CD14-positive monocyte (primary cell): Measurements from ENCODE around the gene OGFOD3. TPM values are rescaled to one million over a fixed set of nuclear protein-coding genes. Genes with fewer than 3 reads are reported as not detected.

Experiments used
- DNase-seq, 3 donors: peaks; one replicate each; pipeline ENCODE4 v3.0.0-alpha.2; 2011 to 2022
- H2AFZ ChIP-seq: 2 replicates; pipeline ENCODE4 v1.6.0; 2012; ENCODE audit warnings: mild to moderate bottlenecking, low read depth, low read length, inconsistent platforms; ENCODE audit not compliant: insufficient read depth, poor library complexity, severe bottlenecking
- H3K27ac ChIP-seq, 2 donors: 1 replicate in 1 of 2; 2 replicates in 1 of 2; pipeline ENCODE4 v1.5.1; 2012 to 2013; ENCODE audit warnings: low read length in 2 of 2, control low read depth in 1 of 2, inconsistent platforms in 1 of 2, low read depth in 1 of 2, mild to moderate bottlenecking in 1 of 2
- H3K27me3 ChIP-seq, 2 donors: one replicate each; pipeline versions ENCODE4 v1.6.0 to v1.6.1; 2011 to 2013; ENCODE audit warnings: low read length in 2 of 2; ENCODE audit not compliant: control insufficient read depth in 2 of 2, insufficient read depth in 2 of 2
- H3K36me3 ChIP-seq, 2 donors: replicated peaks in 1 of 2; 1 replicate in 1 of 2; 2 replicates in 1 of 2; pipeline versions ENCODE4 v1.5.1 to v1.6.1; 2012 to 2013; ENCODE audit warnings: low read length in 2 of 2, control low read depth in 1 of 2, inconsistent platforms in 1 of 2, mild to moderate bottlenecking in 1 of 2; ENCODE audit not compliant: insufficient read depth in 2 of 2, control insufficient read depth in 1 of 2
- H3K4me1 ChIP-seq, 2 donors: 1 replicate in 1 of 2; 2 replicates in 1 of 2; pipeline versions ENCODE4 v1.5.1 to v1.6.1; 2012 to 2013; ENCODE audit warnings: low read length in 2 of 2, control low read depth in 1 of 2, inconsistent platforms in 1 of 2, mild to moderate bottlenecking in 1 of 2, moderate library complexity in 1 of 2; ENCODE audit not compliant: insufficient read depth in 2 of 2, control insufficient read depth in 1 of 2
- H3K4me2 ChIP-seq: replicated peaks from 2 replicates; pipeline ENCODE3; 2012; ENCODE audit warnings: low read length, moderate library complexity, mild to moderate bottlenecking; ENCODE audit not compliant: poor library complexity, severe bottlenecking; ENCODE audit errors: extremely low read depth
- H3K4me3 ChIP-seq, 3 experiments: fragments of 200-600 bp in 1 of 3; sonication (generic) in 1 of 3; replicated peaks in 1 of 3; 1 replicate in 2 of 3; 2 replicates in 1 of 3; pipeline ENCODE4 v1.5.1; 2011 to 2013; ENCODE audit warnings: low read length in 3 of 3, mild to moderate bottlenecking in 3 of 3, control low read depth in 2 of 3, low read depth in 2 of 3, inconsistent platforms in 1 of 3, moderate library complexity in 1 of 3
- H3K79me2 ChIP-seq: 2 replicates; pipeline ENCODE4 v1.6.0; 2012; ENCODE audit warnings: mild to moderate bottlenecking, control low read depth, inconsistent platforms, low read length, moderate library complexity; ENCODE audit not compliant: insufficient read depth
- H3K9ac ChIP-seq: 2 replicates; pipeline ENCODE4 v1.6.0; 2017; ENCODE audit warnings: low read length, mild to moderate bottlenecking; ENCODE audit not compliant: insufficient read depth, poor library complexity, severe bottlenecking
- H3K9me3 ChIP-seq, 2 donors: replicated peaks in 1 of 2; 1 replicate in 1 of 2; 2 replicates in 1 of 2; pipeline versions ENCODE4 v1.5.1 to v1.6.1; 2012 to 2013; ENCODE audit warnings: low read length in 2 of 2, control low read depth in 1 of 2; ENCODE audit not compliant: control insufficient read depth in 1 of 2, insufficient read depth in 1 of 2
- H4K20me1 ChIP-seq: 2 replicates; pipeline ENCODE4 v1.6.0; 2012; ENCODE audit warnings: mild to moderate bottlenecking, low read length, control low read depth, moderate library complexity; ENCODE audit not compliant: insufficient read depth
- H3K27ac Mint-ChIP-seq, 7 donors: one replicate each; pipeline ENCODE4 v1.8.0; 2020; ENCODE audit warnings: mild to moderate bottlenecking in 7 of 7, mixed read lengths in 7 of 7, moderate library complexity in 6 of 7, inconsistent platforms in 2 of 7
- H3K27me3 Mint-ChIP-seq, 3 donors: one replicate each; pipeline ENCODE4 v1.8.0; 2021 to 2022; ENCODE audit warnings: low read depth in 3 of 3, mild to moderate bottlenecking in 3 of 3, mixed read lengths in 3 of 3, moderate library complexity in 3 of 3, inconsistent platforms in 1 of 3
- H3K36me3 Mint-ChIP-seq, 2 donors: one replicate each; pipeline ENCODE4 v1.8.0; 2020; ENCODE audit warnings: mixed read lengths in 2 of 2, inconsistent platforms in 1 of 2, mild to moderate bottlenecking in 1 of 2
- H3K4me1 Mint-ChIP-seq: one replicate; pipeline ENCODE4 v1.8.0; 2020; ENCODE audit warnings: mild to moderate bottlenecking, mixed read lengths
- H3K4me3 Mint-ChIP-seq, 2 donors: one replicate each; pipeline ENCODE4 v1.8.0; 2020; ENCODE audit warnings: mild to moderate bottlenecking in 2 of 2, mixed read lengths in 2 of 2, moderate library complexity in 1 of 2
- H3K9me3 Mint-ChIP-seq, 7 donors: one replicate each; pipeline ENCODE4 v1.8.0; 2020 to 2022; ENCODE audit warnings: mixed read lengths in 7 of 7, mild to moderate bottlenecking in 6 of 7, moderate library complexity in 6 of 7, inconsistent platforms in 2 of 7
- WGBS: methylation state at CpG from one replicate; pipeline ENCODE4 v1.1.5; 2013; ENCODE audit warnings: missing lambda C conversion rate; ENCODE audit not compliant: insufficient coverage; 5-methylcytosine and 5-hydroxymethylcytosine counted together
- intact Hi-C, 2 donors: fragments of 100-400 bp; cut with micrococcal nuclease; formaldehyde crosslinking; loops; one replicate each; pipeline versions ENCODE4 v1.15.0 to v1.15.1; 2023
- polyA plus RNA-seq, 3 donors: library from polyadenylated mRNA; depleted of rRNA in 1 of 3; unstranded in 2 of 3; stranded (reverse) in 1 of 3; fragments of 300-500 nt in 2 of 3; fragments of >200 nt in 1 of 3; fragmentation: Illumina TruSeq in 2 of 3; gene quantifications; 1 replicate in 2 of 3; 2 replicates in 1 of 3; pipeline ENCODE4 v1.2.3, GENCODE V29; 2012 to 2021
- TF ChIP-seq, protein P1 (sequence below): fragments of 200-600 bp; IDR thresholded peaks from one replicate; pipeline ENCODE4 v1.8.0; 2022; ENCODE audit warnings: antibody characterized with exemption, mild to moderate bottlenecking

The OGFOD3 gene
- polyA plus RNA-seq, 3 donors, result 17.9 to 36.4 (median 25.2) TPM

DNA sequence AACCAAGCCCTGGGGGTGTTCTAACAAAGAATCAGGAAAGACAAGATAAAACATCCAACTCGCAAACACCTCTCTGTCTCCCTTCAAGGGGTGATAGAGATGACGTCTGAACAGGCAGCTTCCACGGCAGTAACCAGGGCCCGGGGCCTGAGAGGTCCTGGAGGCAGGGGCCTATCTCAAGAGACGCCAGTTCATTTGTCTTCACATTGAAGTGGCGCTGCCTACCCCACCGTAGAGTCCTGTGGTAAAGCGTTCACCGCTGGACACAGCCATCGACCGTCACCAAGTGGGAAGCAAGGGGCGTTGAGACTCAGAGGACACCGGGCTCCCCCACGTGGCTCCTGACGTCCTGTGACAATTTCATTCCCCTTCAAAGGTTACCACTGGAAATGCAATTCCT, 25.4 kb downstream of the OGFOD3 start:
- Histone ChIP-seq H3K27me3 (peaks cover 0 to 1% of the 10 kb centered on the region in 2 donors), H3K9ac (no peak overlapping the region), H2AFZ (no peak overlapping the region), H3K36me3 (peaks cover 0 to 20% of the 10 kb centered on the region in 2 donors), H3K4me1 (no peaks in the 10 kb centered on the region), H3K4me2 (no peak overlapping the region), H3K4me3 (no peak overlapping the region), H4K20me1 (no peaks in the 10 kb centered on the region), H3K79me2 (no peaks in the 10 kb centered on the region), H3K9me3 (no peaks in the 10 kb centered on the region), H3K27ac (no peak overlapping the region)
- 92% methylated on average over 12 of the region's 15 CpGs for WGBS
- Mint-ChIP-seq H3K9me3 (peaks cover 0 to 6% (median 0%) of the 10 kb centered on the region in 7 donors), H3K27me3 (peaks cover under 1 to 8% (median 6%) of the 10 kb centered on the region in 3 donors), H3K27ac (no peak overlapping the region), H3K36me3 (peaks cover 26 to 44% of the 10 kb centered on the region in 2 donors), H3K4me1 (peaks cover 4% of the 10 kb centered on the region), H3K4me3 (no peak overlapping the region)
- intact Hi-C loops, result no loop called here
- DNase-seq, result no peak
- TF ChIP-seq, protein P1, sequence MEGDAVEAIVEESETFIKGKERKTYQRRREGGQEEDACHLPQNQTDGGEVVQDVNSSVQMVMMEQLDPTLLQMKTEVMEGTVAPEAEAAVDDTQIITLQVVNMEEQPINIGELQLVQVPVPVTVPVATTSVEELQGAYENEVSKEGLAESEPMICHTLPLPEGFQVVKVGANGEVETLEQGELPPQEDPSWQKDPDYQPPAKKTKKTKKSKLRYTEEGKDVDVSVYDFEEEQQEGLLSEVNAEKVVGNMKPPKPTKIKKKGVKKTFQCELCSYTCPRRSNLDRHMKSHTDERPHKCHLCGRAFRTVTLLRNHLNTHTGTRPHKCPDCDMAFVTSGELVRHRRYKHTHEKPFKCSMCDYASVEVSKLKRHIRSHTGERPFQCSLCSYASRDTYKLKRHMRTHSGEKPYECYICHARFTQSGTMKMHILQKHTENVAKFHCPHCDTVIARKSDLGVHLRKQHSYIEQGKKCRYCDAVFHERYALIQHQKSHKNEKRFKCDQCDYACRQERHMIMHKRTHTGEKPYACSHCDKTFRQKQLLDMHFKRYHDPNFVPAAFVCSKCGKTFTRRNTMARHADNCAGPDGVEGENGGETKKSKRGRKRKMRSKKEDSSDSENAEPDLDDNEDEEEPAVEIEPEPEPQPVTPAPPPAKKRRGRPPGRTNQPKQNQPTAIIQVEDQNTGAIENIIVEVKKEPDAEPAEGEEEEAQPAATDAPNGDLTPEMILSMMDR, result no peak

DNA sequence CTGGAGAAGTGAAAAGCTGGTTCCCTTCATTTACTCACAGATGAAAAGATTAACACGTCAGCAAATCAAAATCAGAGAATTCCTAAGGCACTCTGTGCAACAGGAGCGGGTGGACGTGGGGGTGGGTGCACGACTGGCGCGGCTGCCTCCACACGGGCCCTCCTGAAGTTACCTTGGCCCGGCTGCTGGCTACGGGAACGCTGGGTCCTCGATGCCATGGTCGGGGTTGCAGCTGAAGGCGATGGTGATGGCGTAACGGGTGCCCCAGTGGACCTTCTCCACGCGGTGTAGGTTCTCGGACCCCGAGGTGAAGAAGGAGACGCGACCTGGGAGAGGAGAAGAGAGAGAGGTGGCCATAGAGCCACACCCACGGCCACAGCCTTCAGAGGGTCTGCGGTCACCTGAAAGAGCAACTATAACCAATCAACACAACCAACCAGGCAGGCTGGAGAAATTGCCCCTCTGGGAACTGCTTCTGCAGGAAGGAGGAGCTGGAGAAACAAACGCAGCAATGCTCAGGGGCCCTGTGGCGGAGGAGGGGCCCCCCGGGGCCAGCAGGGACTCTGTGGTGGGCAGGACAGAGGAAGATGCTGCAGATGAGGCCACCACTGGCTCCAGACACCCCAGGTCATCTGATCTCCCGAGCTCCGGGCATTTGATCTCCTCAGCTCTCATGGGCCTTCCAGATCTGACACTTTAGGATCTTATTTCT, 26.0 kb downstream of the OGFOD3 start:
- Histone ChIP-seq H3K9ac (no peak overlapping the region), H4K20me1 (no peaks in the 10 kb centered on the region), H3K4me3 (no peak overlapping the region), H3K4me2 (no peak overlapping the region), H3K36me3 (peaks cover 0 to 20% of the 10 kb centered on the region in 2 donors), H2AFZ (no peak overlapping the region), H3K4me1 (peaks cover 4 to 5% of the 10 kb centered on the region in 2 donors), H3K79me2 (no peaks in the 10 kb centered on the region), H3K9me3 (no peaks in the 10 kb centered on the region), H3K27ac (no peak overlapping the region), H3K27me3 (peaks cover 0 to 6% of the 10 kb centered on the region in 2 donors)
- Mint-ChIP-seq H3K4me1 (peaks cover 10% of the 10 kb centered on the region), H3K27ac (peak overlapping the region in 1 of 7 donors; percentile 46), H3K27me3 (peaks cover 5 to 11% (median 11%) of the 10 kb centered on the region in 3 donors), H3K36me3 (peaks cover 26 to 39% of the 10 kb centered on the region in 2 donors), H3K4me3 (no peak overlapping the region), H3K9me3 (peaks cover 0 to 6% (median 0%) of the 10 kb centered on the region in 7 donors)
- 97% methylated on average over 12 of the region's 28 CpGs for WGBS
- TF ChIP-seq, protein P1, result no peak
- DNase-seq, result no peak
- intact Hi-C loops, result no loop called here
